HEK293 (cell line): ENCODE results near the gene ZNF146.
A peak's percentile ranks its signal among the peaks of the same experiment; 100 is the strongest.

Experiments
- CTCF ChIA-PET: fragments of 350-600 bp; formaldehyde crosslinking; extraction: SDS; loops from one replicate; lab custom pipeline; 2021; ENCODE audit warnings: antibody characterized with exemption; lab: Yijun Ruan, JAX
- POLR2A ChIA-PET: fragments of 300-600 bp; formaldehyde crosslinking; extraction: SDS; loops from one replicate; lab custom pipeline; 2020; ENCODE audit warnings: antibody characterized with exemption, inconsistent platforms; lab: Yijun Ruan, JAX
- H3K27ac ChIP-seq: fragments of 200-500 bp; sonication (Bioruptor generic); 2 replicates; pipeline ENCODE4 v1.5.1; 2014; ENCODE audit warnings: low read depth, low read length, control low read depth, inconsistent platforms; ENCODE audit errors: extremely low read depth
- H3K36me3 ChIP-seq, 2 experiments: fragments of 200-500 bp in 1 of 2; sonication (Bioruptor generic) in 1 of 2; 1 replicate in 1 of 2; 2 replicates in 1 of 2; pipeline ENCODE4 v1.5.1; 2014 to 2017; ENCODE audit warnings: inconsistent platforms in 2 of 2, low read length in 2 of 2; ENCODE audit not compliant: control insufficient read depth in 2 of 2, insufficient read depth in 1 of 2
- H3K4me1 ChIP-seq: fragments of 200-500 bp; sonication (Bioruptor generic); 2 replicates; pipeline ENCODE4 v1.5.1; 2014; ENCODE audit warnings: mild to moderate bottlenecking, low read length, inconsistent platforms; ENCODE audit not compliant: control insufficient read depth, insufficient read depth
- H3K4me3 ChIP-seq: 2 replicates; pipeline ENCODE4 v1.5.1; 2011; ENCODE audit warnings: low read depth, mild to moderate bottlenecking, control low read depth, low read length, moderate library complexity
- H3K9me3 ChIP-seq: fragments of 200-500 bp; sonication (Bioruptor generic); 2 replicates; pipeline ENCODE4 v1.5.1; 2014; ENCODE audit warnings: low read depth, low read length, inconsistent platforms; ENCODE audit not compliant: control insufficient read depth, insufficient read depth
- GLI2 ChIP-seq: fragments of 450-650 bp; formaldehyde crosslinking; IDR thresholded peaks from 2 replicates; pipeline ENCODE4; 2017; ENCODE audit warnings: missing biosample characterization, missing genetic modification characterization, low read depth, borderline replicate concordance
- HOXD13 ChIP-seq: sonication (generic); formaldehyde crosslinking; IDR thresholded peaks from 2 replicates; pipeline ENCODE4 v1.8.0; 2022; ENCODE audit warnings: missing genetic modification reagents, borderline replicate concordance
- PRDM1 ChIP-seq: fragments of 450-650 bp; formaldehyde crosslinking; IDR thresholded peaks from 2 replicates; pipeline ENCODE4; 2016; ENCODE audit warnings: missing biosample characterization, missing genetic modification characterization
- SCRT2 ChIP-seq: fragments of 450-650 bp; formaldehyde crosslinking; IDR thresholded peaks from 2 replicates; pipeline ENCODE4 v1.5.1; 2016; ENCODE audit warnings: missing biosample characterization, missing genetic modification characterization
- ZFHX2 ChIP-seq: fragments of 450-650 bp; formaldehyde crosslinking; conservative IDR thresholded peaks from 2 replicates; pipeline ENCODE4 v1.5.1; 2016; ENCODE audit warnings: missing biosample characterization, missing genetic modification characterization
- ZNF112 ChIP-seq: fragments of 450-650 bp; formaldehyde crosslinking; IDR thresholded peaks from 2 replicates; pipeline ENCODE4 v1.5.0; 2017; ENCODE audit warnings: missing biosample characterization, missing genetic modification characterization
- ZNF175 ChIP-seq: fragments of 450-650 bp; formaldehyde crosslinking; IDR thresholded peaks from 2 replicates; pipeline ENCODE4 v1.5.1; 2016; ENCODE audit warnings: missing biosample characterization, missing genetic modification characterization
- ZNF184 ChIP-seq: fragments of 450-650 bp; IDR thresholded peaks from 2 replicates; pipeline ENCODE4 v1.5.1; 2018; ENCODE audit warnings: missing biosample characterization, mild to moderate bottlenecking, missing genetic modification characterization
- ZNF24 ChIP-seq: fragments of 450-650 bp; formaldehyde crosslinking; IDR thresholded peaks from 2 replicates; pipeline ENCODE4 v1.5.1; 2016; ENCODE audit warnings: missing biosample characterization, missing genetic modification characterization
- ZNF248 ChIP-seq: fragments of 450-650 bp; formaldehyde crosslinking; IDR thresholded peaks from 2 replicates; pipeline ENCODE4 v1.5.1; 2017; ENCODE audit warnings: missing biosample characterization, missing genetic modification characterization
- ZNF311 ChIP-seq: fragments of 450-650 bp; formaldehyde crosslinking; IDR thresholded peaks from 2 replicates; pipeline ENCODE4 v1.5.1; 2017; ENCODE audit warnings: missing biosample characterization, missing genetic modification characterization, borderline replicate concordance
- ZNF416 ChIP-seq: fragments of 450-650 bp; formaldehyde crosslinking; IDR thresholded peaks from 2 replicates; pipeline ENCODE4 v1.5.1; 2016; ENCODE audit warnings: missing biosample characterization, missing genetic modification characterization
- ZNF558 ChIP-seq: fragments of 450-650 bp; formaldehyde crosslinking; IDR thresholded peaks from 2 replicates; pipeline ENCODE4 v1.5.1; 2016; ENCODE audit warnings: missing biosample characterization, missing genetic modification characterization
- ZNF585B ChIP-seq: fragments of 450-650 bp; formaldehyde crosslinking; IDR thresholded peaks from 2 replicates; pipeline ENCODE4 v1.5.1; 2016; ENCODE audit warnings: missing biosample characterization, missing genetic modification characterization
- ZNF600 ChIP-seq: fragments of 450-650 bp; formaldehyde crosslinking; IDR thresholded peaks from 2 replicates; pipeline ENCODE4 v1.5.1; 2016; ENCODE audit warnings: missing biosample characterization, missing genetic modification characterization
- ZNF677 ChIP-seq: fragments of 450-650 bp; IDR thresholded peaks from 2 replicates; pipeline ENCODE4 v1.5.0; 2018; ENCODE audit warnings: missing biosample characterization, mild to moderate bottlenecking, missing genetic modification characterization, moderate library complexity
- ZNF777 ChIP-seq: fragments of 450-650 bp; formaldehyde crosslinking; IDR thresholded peaks from 2 replicates; pipeline ENCODE4 v1.5.1; 2017; ENCODE audit warnings: missing biosample characterization, missing genetic modification characterization, borderline replicate concordance
- ZNF792 ChIP-seq: fragments of 450-650 bp; formaldehyde crosslinking; IDR thresholded peaks from 2 replicates; pipeline ENCODE4 v1.5.1; 2016; ENCODE audit warnings: missing biosample characterization, missing genetic modification characterization
- ZSCAN23 ChIP-seq: fragments of 450-650 bp; formaldehyde crosslinking; IDR thresholded peaks from 2 replicates; pipeline ENCODE4 v1.5.1; 2016; ENCODE audit warnings: missing biosample characterization, missing genetic modification characterization
- ZSCAN30 ChIP-seq: fragments of 450-650 bp; IDR thresholded peaks from 2 replicates; pipeline ENCODE4 v1.5.1; 2018; ENCODE audit warnings: missing biosample characterization, mild to moderate bottlenecking, missing genetic modification characterization, moderate library complexity
- TF ChIP-seq, protein P1 (sequence below): fragments of 450-650 bp; formaldehyde crosslinking; IDR thresholded peaks from 2 replicates; pipeline ENCODE4 v1.5.1; 2016; ENCODE audit warnings: missing biosample characterization, missing genetic modification characterization
- TF ChIP-seq, protein P2 (sequence below): fragments of 450-650 bp; formaldehyde crosslinking; IDR thresholded peaks from 2 replicates; pipeline ENCODE4 v1.5.1; 2016; ENCODE audit warnings: missing biosample characterization, missing genetic modification characterization, low read depth
- TF ChIP-seq, protein P3 (sequence below): fragments of 450-650 bp; formaldehyde crosslinking; IDR thresholded peaks from 2 replicates; pipeline ENCODE4 v1.5.1; 2016; ENCODE audit warnings: missing biosample characterization, missing genetic modification characterization
- TF ChIP-seq, protein P4 (sequence below): fragments of 450-650 bp; formaldehyde crosslinking; IDR thresholded peaks from 2 replicates; pipeline ENCODE4 v1.5.1; 2016; ENCODE audit warnings: missing biosample characterization, missing genetic modification characterization, borderline replicate concordance
- TF ChIP-seq, protein P5 (sequence below): fragments of 450-650 bp; formaldehyde crosslinking; IDR thresholded peaks from 2 replicates; pipeline ENCODE4 v1.5.1; 2016; ENCODE audit warnings: missing biosample characterization, missing genetic modification characterization
- TF ChIP-seq, protein P6 (sequence below): fragments of 450-650 bp; formaldehyde crosslinking; IDR thresholded peaks from 2 replicates; pipeline ENCODE4 v1.5.1; 2017; ENCODE audit warnings: missing biosample characterization, missing genetic modification characterization

The ZNF146 gene

DNA sequence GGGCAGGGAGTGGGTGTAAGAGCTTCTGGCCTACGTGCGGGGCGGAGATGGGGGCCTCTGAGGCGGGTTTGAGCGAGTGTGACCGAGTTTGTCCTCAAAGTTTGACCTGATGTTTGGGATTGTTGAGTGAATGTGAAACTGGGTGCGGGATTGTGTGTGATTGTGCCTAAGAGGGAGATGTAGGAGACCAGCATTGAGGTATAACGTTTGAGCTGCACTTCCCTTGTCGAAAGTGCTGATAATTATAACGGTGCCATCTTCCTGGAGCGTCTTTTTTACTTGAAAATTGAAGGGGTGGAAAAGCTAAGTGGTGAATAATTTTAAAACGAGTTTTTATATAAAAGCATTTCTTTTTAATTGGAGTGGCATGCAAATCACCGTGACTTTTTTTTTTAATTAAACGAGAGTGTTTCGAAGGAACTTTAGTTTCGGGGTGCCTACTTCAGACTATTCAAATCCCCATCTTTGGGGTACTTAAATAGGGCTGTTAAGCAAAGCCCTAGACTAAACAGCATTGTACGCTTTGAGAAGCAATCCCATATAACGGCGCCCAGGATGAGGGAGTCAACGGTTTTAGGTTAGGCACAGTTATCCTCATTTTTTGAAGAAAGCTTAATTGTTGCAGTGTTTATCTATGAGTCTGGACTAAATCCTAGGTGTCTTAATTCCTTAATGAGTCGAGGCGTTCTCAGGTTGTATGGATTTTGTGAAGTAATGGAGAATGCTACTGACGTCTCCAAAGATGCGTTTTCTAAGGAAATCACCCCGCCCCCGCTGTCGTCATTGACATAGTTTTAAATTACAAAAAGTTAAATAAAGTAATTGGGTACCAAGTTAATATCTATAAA is 594 bp downstream of the ZNF146 start:
- H3K27ac ChIP-seq: peak overlapping the region; percentile 93
- H3K36me3 ChIP-seq: peaks cover 18 to 43% of the 10 kb centered on the region in 2 experiments
- no peaks in the 10 kb centered on the region for H3K9me3 ChIP-seq
- H3K4me3 ChIP-seq: peak overlapping the region; percentile 67
- POLR2A ChIA-PET: interaction anchor here (0.8 to 2.0 kb wide), 23 partner anchors 9 to 1692 kb away, joined by 3 to 19 read pairs (median 7); partner anchors contain the start of genes ALKBH6, CAPNS1, COX6B1 and POLR2I
- CTCF ChIA-PET: interaction anchor here (0.6 to 1.8 kb wide), 5 partner anchors 88 to 758 kb away, joined by 3 to 12 read pairs (median 3); no protein-coding TSS in a partner anchor
- peaks cover 7% of the 10 kb centered on the region for H3K4me1 ChIP-seq
- TF ChIP-seq ZNF184 (tag by site-specific recombination) (no peak), PRDM1 (no peak), ZNF416 (tag by site-specific recombination) (0 out of 2 replicates have a peak, but pooled peaks have one; percentile 55), ZNF558 (tag by site-specific recombination) (no peak), SCRT2 (tag by site-specific recombination) (no peak), ZNF777 (tag by site-specific recombination) (no peak; the same call in 1 of the 2 replicates), ZNF792 (tag by site-specific recombination) (0 out of 2 replicates have a peak, but pooled peaks have one; percentile 89), ZNF585B (tag by site-specific recombination) (no peak), ZNF175 (no peak), ZFHX2 (tag by site-specific recombination) (peak; percentile 80; the same call in 1 of the 2 replicates), ZNF248 (tag by site-specific recombination) (no peak), HOXD13 (CRISPR knock-in tag) (no peak), ZNF112 (tag by site-specific recombination) (no peak), ZNF311 (tag by site-specific recombination) (no peak), ZSCAN23 (tag by site-specific recombination) (no peak), ZSCAN30 (tag by site-specific recombination) (no peak; the same call in none of the 2 replicates), GLI2 (tag by site-specific recombination) (no peak), ZNF677 (no peak), ZNF600 (tag by site-specific recombination) (peak; percentile 22), ZNF24 (tag by site-specific recombination) (no peak; the same call in 1 of the 2 replicates)
- TF ChIP-seq, protein P1, sequence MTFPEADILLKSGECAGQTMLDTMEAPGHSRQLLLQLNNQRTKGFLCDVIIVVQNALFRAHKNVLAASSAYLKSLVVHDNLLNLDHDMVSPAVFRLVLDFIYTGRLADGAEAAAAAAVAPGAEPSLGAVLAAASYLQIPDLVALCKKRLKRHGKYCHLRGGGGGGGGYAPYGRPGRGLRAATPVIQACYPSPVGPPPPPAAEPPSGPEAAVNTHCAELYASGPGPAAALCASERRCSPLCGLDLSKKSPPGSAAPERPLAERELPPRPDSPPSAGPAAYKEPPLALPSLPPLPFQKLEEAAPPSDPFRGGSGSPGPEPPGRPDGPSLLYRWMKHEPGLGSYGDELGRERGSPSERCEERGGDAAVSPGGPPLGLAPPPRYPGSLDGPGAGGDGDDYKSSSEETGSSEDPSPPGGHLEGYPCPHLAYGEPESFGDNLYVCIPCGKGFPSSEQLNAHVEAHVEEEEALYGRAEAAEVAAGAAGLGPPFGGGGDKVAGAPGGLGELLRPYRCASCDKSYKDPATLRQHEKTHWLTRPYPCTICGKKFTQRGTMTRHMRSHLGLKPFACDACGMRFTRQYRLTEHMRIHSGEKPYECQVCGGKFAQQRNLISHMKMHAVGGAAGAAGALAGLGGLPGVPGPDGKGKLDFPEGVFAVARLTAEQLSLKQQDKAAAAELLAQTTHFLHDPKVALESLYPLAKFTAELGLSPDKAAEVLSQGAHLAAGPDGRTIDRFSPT (tag by site-specific recombination): no peak
- TF ChIP-seq, protein P2, sequence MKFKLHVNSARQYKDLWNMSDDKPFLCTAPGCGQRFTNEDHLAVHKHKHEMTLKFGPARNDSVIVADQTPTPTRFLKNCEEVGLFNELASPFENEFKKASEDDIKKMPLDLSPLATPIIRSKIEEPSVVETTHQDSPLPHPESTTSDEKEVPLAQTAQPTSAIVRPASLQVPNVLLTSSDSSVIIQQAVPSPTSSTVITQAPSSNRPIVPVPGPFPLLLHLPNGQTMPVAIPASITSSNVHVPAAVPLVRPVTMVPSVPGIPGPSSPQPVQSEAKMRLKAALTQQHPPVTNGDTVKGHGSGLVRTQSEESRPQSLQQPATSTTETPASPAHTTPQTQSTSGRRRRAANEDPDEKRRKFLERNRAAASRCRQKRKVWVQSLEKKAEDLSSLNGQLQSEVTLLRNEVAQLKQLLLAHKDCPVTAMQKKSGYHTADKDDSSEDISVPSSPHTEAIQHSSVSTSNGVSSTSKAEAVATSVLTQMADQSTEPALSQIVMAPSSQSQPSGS: peak; percentile 68
- TF ChIP-seq, protein P3, sequence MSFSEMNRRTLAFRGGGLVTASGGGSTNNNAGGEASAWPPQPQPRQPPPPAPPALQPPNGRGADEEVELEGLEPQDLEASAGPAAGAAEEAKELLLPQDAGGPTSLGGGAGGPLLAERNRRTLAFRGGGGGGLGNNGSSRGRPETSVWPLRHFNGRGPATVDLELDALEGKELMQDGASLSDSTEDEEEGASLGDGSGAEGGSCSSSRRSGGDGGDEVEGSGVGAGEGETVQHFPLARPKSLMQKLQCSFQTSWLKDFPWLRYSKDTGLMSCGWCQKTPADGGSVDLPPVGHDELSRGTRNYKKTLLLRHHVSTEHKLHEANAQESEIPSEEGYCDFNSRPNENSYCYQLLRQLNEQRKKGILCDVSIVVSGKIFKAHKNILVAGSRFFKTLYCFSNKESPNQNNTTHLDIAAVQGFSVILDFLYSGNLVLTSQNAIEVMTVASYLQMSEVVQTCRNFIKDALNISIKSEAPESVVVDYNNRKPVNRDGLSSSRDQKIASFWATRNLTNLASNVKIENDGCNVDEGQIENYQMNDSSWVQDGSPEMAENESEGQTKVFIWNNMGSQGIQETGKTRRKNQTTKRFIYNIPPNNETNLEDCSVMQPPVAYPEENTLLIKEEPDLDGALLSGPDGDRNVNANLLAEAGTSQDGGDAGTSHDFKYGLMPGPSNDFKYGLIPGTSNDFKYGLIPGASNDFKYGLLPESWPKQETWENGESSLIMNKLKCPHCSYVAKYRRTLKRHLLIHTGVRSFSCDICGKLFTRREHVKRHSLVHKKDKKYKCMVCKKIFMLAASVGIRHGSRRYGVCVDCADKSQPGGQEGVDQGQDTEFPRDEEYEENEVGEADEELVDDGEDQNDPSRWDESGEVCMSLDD (tag by site-specific recombination): peak; percentile 64
- TF ChIP-seq, protein P4, sequence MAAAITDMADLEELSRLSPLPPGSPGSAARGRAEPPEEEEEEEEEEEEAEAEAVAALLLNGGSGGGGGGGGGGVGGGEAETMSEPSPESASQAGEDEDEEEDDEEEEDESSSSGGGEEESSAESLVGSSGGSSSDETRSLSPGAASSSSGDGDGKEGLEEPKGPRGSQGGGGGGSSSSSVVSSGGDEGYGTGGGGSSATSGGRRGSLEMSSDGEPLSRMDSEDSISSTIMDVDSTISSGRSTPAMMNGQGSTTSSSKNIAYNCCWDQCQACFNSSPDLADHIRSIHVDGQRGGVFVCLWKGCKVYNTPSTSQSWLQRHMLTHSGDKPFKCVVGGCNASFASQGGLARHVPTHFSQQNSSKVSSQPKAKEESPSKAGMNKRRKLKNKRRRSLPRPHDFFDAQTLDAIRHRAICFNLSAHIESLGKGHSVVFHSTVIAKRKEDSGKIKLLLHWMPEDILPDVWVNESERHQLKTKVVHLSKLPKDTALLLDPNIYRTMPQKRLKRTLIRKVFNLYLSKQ (tag by site-specific recombination): 0 out of 2 replicates have a peak, but pooled peaks have one; percentile 53
- TF ChIP-seq, protein P5, sequence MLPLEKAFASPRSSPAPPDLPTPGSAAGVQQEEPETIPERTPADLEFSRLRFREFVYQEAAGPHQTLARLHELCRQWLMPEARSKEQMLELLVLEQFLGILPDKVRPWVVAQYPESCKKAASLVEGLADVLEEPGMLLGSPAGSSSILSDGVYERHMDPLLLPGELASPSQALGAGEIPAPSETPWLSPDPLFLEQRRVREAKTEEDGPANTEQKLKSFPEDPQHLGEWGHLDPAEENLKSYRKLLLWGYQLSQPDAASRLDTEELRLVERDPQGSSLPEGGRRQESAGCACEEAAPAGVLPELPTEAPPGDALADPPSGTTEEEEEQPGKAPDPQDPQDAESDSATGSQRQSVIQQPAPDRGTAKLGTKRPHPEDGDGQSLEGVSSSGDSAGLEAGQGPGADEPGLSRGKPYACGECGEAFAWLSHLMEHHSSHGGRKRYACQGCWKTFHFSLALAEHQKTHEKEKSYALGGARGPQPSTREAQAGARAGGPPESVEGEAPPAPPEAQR: peak; percentile 79
- TF ChIP-seq, protein P6, sequence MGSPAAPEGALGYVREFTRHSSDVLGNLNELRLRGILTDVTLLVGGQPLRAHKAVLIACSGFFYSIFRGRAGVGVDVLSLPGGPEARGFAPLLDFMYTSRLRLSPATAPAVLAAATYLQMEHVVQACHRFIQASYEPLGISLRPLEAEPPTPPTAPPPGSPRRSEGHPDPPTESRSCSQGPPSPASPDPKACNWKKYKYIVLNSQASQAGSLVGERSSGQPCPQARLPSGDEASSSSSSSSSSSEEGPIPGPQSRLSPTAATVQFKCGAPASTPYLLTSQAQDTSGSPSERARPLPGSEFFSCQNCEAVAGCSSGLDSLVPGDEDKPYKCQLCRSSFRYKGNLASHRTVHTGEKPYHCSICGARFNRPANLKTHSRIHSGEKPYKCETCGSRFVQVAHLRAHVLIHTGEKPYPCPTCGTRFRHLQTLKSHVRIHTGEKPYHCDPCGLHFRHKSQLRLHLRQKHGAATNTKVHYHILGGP (tag by site-specific recombination): no peak
